HG03095 (cell line): ENCODE results near the gene PDPK1.

Experiments used
- ATAC-seq: cut with Tn5 transposase; IDR thresholded peaks from one replicate; pipeline ENCODE4 v1.9.1; 2021; ENCODE audit warnings: moderate library complexity; ENCODE audit not compliant: unreplicated experiment

PDPK1 gene

GRCh38 chr16:2537451-2538379, at the start of gene PDPK1:
TSS of gene PDPK1 (plus strand) at chr16:2538021. CDS start at chr16:2538113, 92 bp downstream.
- ATAC-seq: peak; percentile 68

GRCh38 chr16:2489581-2489980, 48.2 kb upstream of the PDPK1 start:
- no peak for ATAC-seq

GRCh38 chr16:2490190-2491105, 47.4 kb upstream of the PDPK1 start:
- no peak for ATAC-seq

GRCh38 chr16:2492292-2492691, 45.5 kb upstream of the PDPK1 start:
- no peak for ATAC-seq

- ATAC-seq: no peak
These were observed 44.2 kb upstream of the PDPK1 start for GRCh38 chr16:2493605-2494004.

GRCh38 chr16:2494616-2495015, 43.2 kb upstream of the PDPK1 start:
- no peak for ATAC-seq

GRCh38 chr16:2495041-2495440, 42.8 kb upstream of the PDPK1 start:
- no peak for ATAC-seq

GRCh38 chr16:2496223-2497115, 41.4 kb upstream of the PDPK1 start:
- no peak for ATAC-seq

GRCh38 chr16:2497116-2497630, 40.6 kb upstream of the PDPK1 start:
- ATAC-seq: no peak

GRCh38 chr16:2497695-2498484, 39.9 kb upstream of the PDPK1 start:
- ATAC-seq: no peak

GRCh38 chr16:2498531-2499253, 39.1 kb upstream of the PDPK1 start:
- no peak for ATAC-seq

GRCh38 chr16:2499454-2499853, 38.4 kb upstream of the PDPK1 start:
- no peak for ATAC-seq

GRCh38 chr16:2499890-2500429, 37.9 kb upstream of the PDPK1 start:
- ATAC-seq: no peak

- no peak for ATAC-seq
These were observed 37.3 kb upstream of the PDPK1 start for GRCh38 chr16:2500430-2500917.

GRCh38 chr16:2500918-2501750, 36.7 kb upstream of the PDPK1 start:
- no peak for ATAC-seq

GRCh38 chr16:2501946-2502895, 35.6 kb upstream of the PDPK1 start:
- no peak for ATAC-seq
